Activated naive CD4-positive, alpha-beta T cell treated with Interleukin-2 at 50 U/mL for 16 hours (primary cell): ENCODE results near the gene TSPAN9.

Source experiments
- DNase-seq: peaks from one replicate; pipeline ENCODE4 v3.0.0-alpha.2; 2020

TSPAN9 gene

DNA sequence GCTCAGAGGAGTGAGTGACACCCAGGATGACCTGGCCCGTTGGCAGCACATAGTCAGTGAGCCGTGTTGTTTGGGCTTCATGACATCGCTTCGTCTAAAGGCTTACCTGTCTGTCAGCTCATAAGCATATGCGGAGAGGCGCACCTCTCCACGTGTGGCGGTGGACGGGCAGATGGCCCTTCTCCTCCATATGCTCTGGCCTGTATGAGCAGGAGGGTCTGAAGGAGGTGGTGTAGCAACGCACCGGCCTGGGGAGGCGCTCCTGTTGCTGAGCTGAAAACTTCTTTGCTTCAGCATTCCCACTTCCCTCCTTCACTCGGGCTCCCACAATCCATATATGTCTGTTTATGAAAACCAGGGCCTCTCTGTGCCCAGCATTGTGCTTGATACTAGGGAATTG, 186.1 kb downstream of the TSPAN9 start:
- DNase-seq = no peak

- no peak for DNase-seq
Observed at GRCh38 chr12:3263939-3264922, 187.1 kb downstream of the TSPAN9 start.

DNA sequence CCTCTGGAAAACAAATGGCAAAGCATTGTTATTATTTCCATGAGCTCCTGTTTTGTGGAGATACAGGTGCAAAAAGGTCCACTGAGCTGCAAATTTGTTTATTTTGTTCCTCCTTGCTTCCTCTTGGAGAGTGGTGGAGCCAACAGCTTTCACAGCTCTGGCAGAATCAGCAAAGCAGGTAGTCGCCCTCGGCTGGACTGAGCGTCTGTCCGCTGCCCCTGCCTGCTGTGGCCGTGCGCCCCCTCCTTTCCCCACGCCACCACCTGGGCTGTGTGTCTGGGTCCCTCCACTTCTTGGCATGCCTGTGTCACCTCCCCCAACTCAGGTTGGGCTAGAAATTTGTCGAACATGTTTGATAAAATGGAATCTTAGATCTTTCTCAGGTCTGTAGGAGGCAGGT, 188.2 kb downstream of the TSPAN9 start:
- no peak for DNase-seq

DNA sequence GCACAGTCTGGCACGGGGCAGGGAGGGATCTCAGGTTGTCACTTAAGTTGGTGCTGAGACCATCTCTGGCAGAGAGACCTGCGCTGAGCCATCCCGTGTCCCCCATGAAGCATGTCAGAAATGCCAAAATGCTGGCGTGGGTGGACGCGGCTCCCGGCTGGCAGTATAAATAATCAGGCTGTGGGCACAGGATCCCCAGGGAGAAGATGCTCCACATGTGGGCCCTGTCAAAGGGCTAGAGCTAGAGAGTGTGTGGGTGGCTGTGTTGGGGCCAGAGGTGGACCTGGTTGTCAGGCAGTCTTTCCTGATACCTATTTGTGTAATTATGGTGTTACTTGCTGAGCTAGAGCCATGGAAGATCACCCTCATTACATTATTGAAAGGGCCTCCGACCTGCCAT, 189.5 kb downstream of the TSPAN9 start:
- no peak for DNase-seq

GRCh38 chr12:3267690-3268089, 190.5 kb downstream of the TSPAN9 start:
- DNase-seq = no peak

DNA sequence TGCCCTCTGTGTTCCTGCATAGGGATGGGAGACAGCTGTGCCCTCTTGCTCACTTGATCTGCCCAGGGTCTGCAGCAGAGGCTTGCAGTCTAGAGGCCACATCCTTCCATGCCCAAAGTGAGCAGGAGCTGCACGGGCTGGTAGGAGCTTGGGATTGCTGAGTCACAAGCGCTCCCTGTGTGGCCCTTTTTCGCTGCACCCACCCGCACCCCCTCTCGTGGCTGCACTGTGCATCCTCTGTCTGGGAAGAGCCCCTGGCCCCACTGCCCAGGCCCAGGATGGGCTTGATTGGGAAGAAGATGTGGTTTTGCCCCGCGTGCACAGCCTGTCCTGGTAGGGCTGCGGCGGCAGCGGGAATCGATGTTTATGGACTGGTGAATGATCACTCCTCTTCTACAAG, 192.4 kb downstream of the TSPAN9 start:
- DNase-seq = no peak

DNA sequence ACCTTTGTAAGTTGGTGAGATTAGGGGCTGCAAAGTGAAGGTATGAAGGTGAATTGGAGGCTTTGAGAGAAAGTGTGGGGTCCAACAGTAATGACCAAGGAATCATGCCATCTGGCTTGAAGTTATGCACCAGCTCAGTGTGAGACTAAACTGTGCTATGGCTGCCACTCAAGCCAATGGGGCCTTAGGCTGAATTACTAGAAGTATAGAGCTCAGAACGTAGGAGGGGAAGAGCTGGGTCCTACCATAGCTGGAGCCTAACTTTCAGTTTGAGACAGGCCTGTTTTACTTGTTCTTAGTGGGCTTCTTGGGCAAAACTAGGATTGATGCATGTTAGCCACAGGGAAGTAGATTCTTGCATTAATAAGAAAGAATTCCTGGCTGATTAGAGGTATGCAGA, 194.0 kb downstream of the TSPAN9 start:
- no peak for DNase-seq

- DNase-seq = no peak
Observed at GRCh38 chr12:3271639-3272038, 194.5 kb downstream of the TSPAN9 start.

GRCh38 chr12:3272958-3273357, 195.8 kb downstream of the TSPAN9 start:
- DNase-seq = no peak

DNA sequence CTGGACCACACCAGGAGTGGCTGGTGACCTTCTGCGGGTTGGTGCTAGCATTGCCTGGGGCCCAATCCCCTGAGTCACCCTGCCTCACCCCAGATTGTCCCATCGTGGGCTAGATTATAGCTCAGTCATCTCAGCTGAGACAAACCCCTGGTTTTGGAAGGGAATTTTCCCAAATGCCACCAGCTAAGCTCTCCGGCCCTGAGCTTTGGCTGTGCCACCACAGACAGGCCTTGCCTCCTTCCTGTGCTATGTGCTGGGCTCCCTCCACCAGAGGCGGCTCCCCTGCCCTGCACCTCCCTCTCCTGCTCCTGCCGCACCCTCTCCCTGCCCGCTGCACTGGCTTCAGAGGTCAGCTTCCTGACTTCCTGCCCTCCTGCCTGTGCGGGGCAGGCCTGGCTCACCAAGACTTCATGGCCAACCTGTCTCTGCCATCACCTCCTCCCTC, 196.3 kb downstream of the TSPAN9 start:
- DNase-seq = no peak

GRCh38 chr12:3274664-3275063, 197.5 kb downstream of the TSPAN9 start:
- no peak for DNase-seq

DNA sequence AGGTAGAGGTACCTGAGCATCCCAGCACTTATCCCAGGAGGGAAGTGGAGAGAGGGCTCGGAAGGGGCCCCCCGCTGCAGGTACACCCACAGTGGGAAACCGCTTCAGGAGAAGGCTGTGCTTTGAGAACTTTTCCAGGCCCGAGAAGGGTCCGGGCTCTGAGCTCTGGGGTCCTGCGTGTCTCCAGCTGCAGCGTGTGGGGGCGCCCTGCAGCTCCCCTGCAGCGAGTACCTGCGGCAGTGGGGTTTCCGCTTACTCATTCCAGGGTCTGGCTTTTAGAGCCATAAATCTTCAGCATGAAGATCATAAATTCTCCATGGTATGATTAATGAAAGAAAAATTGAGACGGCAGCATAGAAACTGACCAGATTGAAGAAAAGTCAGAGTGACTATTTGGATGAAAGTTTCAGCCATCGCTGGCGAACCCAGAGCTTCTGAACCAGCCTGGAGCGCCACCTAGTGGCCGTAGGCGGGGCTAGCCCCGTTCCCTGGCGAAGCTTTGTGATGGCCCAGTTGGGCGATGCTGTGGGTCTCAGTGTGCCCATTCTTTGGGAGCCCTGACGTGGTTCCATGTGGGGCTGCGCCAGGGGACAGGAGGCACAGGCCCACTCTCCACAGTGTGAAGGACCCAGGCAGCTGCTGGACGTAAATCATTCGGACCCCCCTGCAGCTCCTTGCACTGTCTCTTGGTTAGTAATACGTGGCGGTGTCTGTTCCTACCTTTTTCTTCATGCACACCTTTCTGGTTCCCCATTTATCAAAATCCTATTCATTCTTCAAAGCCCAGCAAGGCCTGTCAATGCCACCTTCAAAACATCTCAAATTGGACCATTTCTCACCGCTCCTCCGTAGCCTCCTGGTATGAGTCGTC, 198.2 kb downstream of the TSPAN9 start:
- DNase-seq = peak; percentile 69

- DNase-seq = no peak
Observed at GRCh38 chr12:3276226-3276625, 199.0 kb downstream of the TSPAN9 start.

GRCh38 chr12:3277306-3277943, 200.2 kb downstream of the TSPAN9 start:
- no peak for DNase-seq

GRCh38 chr12:3278681-3279414, 201.7 kb downstream of the TSPAN9 start:
- no peak for DNase-seq

- no peak for DNase-seq
Observed at GRCh38 chr12:3279415-3279780, 202.2 kb downstream of the TSPAN9 start.

GRCh38 chr12:3279832-3280231, 202.7 kb downstream of the TSPAN9 start:
- DNase-seq = no peak

DNA sequence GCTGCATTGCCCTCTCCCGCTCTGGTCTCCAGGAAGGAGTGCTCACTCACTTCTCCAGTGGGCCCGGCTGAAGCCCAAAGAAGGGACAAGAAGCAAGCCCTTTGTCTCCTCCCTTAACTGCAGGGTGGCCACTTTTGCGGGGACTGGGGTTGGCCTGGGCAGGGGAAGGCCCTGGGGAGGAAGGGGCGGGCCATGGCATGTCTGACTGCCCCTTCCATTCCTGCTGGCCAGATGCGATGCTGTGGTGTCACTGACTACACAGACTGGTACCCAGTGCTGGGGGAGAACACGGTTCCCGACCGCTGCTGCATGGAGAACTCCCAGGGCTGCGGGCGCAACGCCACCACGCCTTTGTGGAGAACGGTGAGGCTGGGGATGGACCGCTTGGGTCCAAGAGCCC, 203.8 kb downstream of the TSPAN9 start:
- DNase-seq = no peak

- no peak for DNase-seq
Observed at GRCh38 chr12:3281588-3282383, 204.6 kb downstream of the TSPAN9 start.

DNA sequence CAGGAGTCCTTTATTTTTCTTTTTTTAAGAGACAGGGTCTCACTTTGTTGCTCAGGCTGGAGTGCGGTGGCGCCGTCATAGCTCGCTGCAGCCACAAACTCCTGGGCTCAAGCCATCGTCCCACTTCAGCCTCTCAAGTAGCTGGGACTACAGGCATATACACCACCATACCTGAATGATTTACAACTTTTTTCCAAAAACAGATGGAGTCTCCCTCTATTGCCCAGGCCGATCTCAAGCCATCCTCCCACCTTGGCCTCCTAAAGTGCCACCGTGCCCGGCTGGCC, 205.1 kb downstream of the TSPAN9 start:
- no peak for DNase-seq

DNA sequence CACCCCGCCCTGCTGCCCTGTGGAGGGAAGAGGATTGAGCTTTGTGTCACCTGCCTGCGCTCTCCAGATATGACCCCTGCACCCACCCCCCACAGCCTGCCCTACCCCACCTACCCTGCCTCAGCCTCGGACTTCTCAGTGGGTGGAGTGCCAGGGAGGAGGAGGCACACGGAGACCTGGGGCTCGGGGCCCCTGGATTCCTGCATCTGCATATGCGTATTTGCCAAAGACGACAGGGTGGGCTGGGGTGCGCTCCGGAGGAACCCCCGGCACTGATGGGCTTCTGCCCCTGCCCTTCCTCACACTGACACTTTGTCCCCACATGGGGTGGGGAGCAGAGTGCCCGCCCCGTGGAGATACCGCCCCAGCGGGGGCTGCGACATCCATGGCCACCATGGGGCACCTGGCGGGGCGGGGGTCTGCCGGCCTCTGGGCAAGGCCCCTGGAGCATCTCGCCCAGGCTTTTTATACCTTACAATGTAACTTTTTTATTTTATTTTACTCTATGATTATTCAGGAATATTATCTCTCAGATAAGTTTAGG, 206.0 kb downstream of the TSPAN9 start:
- no peak for DNase-seq

DNA sequence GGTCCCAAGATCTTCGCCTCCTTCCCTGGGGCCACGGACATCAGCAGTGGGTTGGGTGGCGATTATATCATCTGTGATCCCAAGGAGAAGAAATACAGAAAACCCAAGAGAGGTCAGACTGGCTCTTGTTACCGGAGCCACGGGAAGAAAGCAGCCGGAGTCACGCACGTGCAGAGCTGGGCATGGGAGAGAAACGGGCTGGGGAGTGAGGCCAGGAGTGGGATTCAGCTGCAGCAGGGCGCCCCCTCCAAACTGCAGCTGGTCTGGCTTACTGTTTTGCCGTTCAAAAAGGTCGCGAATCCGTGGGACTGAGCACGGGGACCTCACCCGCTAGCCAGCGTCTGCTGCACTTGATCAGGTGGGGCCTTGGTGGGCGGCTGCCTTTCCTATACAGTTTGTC, 207.2 kb downstream of the TSPAN9 start:
- no peak for DNase-seq
